DMS79 treated with DMSO at 0.1 percent for 48 hours (cell line): Measurements from ENCODE around the gene ZNF280A.
"Not testable (repeated sequence)": the region's sequence is repeated elsewhere in the genome, so short reads cannot be mapped to it uniquely, and the experiment has no call there.

ENCODE experiments used
- DNase-seq: peaks from one replicate; lab custom pipeline; 2025; lab: John Stamatoyannopoulos, UW

The ZNF280A gene

GRCh38 chr22:22468794-22469469 lies 51.1 kb downstream of the ZNF280A start:
- not testable (repeated sequence) for DNase-seq

GRCh38 chr22:22467112-22467511 lies 53.0 kb downstream of the ZNF280A start:
- DNase-seq = no peak

- no peak for DNase-seq
Observed at GRCh38 chr22:22465782-22466181, 54.3 kb downstream of the ZNF280A start.

GRCh38 chr22:22465094-22465602 lies 54.9 kb downstream of the ZNF280A start:
- DNase-seq = no peak

- no peak for DNase-seq
Observed at GRCh38 chr22:22464541-22465054, 55.5 kb downstream of the ZNF280A start.

GRCh38 chr22:22463855-22464540 lies 56.1 kb downstream of the ZNF280A start:
- peak; percentile 56 for DNase-seq
